Ureter (tissue), 1 donor: ENCODE measurements around the gene DCUN1D5. TPM values are rescaled to one million over a fixed set of nuclear protein-coding genes. Genes with fewer than 3 reads are reported as not detected.
"Not testable (repeated sequence)": the region's sequence is repeated elsewhere in the genome, so short reads cannot be mapped to it uniquely, and the experiment has no call there.

Experiments
- DNase-seq: peaks from one replicate; pipeline ENCODE4 v3.0.0-alpha.2; 2020; ENCODE audit warnings: low spot score
- total RNA-seq: library from RNA; stranded (reverse); gene quantifications from one replicate; pipeline ENCODE4 v1.2.4, GENCODE V29; 2023
- donor health status: DM: yes; HTN: yes; CAD: no.

Gene DCUN1D5
- total RNA-seq, 1 donor from 2014 or later: 21.0 TPM

DNA sequence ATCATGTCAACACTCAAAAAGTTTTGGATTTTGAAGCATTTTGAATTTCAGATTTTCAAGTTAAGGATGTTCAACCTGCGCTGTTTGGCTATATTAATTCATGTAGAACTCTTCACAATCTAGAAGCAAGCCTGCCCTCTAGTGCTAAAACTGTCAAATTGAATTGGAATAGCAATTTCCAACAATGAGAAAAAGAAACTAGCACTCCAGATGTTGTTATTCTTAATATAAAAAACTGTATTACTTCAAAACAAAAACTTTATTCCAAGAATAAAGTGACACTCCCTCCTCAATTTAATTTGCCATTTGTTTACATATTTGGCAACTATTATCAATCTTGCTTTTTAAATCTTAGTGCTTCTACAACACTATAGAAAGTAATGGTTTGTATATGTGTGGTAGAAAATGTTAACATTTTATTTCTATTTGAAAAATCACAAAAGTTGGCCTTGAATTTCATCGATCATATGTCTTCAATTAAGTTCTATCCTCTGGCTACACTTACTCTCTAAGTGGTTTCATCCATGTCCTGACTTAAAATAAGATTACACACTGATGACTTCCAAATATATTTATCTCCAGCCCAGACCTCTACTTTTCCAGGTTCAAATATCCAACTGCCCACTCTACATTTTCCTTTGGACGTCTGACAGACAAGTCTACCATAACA is 36.6 kb downstream of the DCUN1D5 start:
- no peak for DNase-seq

DNA sequence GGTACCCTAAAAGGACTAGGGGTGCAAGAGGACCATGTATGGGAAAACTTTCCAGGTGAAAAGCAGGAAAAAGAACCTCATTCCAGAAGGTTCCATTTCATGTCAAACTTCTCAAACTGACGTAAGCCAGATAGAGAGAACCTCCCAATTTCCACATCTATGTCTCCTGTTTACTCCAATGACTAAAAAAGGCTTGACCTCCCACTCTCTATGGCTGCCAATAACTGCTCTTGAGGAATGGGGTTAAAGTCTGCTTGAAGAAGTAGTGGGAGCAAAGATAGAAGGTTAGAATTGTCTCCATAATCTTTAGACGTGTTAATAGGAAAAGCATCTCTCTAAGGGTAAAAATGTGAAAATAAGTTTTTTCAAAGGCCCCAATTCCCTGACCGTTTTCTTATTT is 38.0 kb downstream of the DCUN1D5 start:
- no peak for DNase-seq

- DNase-seq: no peak
Observed at GRCh38 chr11:103051981-103052380, 40.0 kb downstream of the DCUN1D5 start.

GRCh38 chr11:103051151-103051801 is 40.7 kb downstream of the DCUN1D5 start:
- DNase-seq: no peak

DNA sequence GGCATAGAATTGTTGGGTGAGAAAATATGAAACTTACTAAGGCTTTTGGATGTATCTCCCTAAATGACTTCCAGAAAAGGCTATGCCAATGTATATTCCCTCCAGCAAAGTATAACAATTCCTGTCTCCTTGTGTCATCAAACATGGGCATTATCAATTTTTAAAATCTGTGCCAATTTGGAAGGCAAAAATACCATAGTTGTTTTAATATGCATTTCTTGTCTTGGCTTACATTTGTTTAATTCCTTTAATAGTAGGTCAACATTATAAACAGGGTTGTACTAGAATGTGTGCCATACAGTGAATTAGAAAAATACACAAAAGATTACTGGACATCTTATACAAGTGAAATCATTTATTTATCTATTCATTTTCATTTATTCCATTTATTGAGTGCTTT is 41.6 kb downstream of the DCUN1D5 start:
- no peak for DNase-seq

DNA sequence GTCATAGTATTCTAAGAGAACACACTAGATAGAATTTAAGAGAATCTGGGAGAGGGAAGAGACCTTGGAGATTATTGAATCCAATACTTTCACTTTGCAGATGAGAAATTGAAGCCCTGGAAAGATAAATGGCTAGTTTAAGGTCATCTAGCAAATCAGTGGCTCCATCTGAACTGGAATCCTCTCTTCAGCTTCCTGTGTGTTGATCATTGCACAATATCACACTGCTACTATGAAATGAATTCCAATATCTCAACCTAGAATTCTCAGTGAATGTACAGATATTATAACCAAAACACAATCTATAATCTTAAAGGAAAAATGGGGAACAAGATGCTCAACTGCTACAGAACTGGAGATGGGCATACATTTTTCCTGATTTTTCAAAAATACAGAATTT is 44.1 kb downstream of the DCUN1D5 start:
- DNase-seq: no peak

- no peak for DNase-seq
Observed at GRCh38 chr11:103043826-103044678, 47.9 kb downstream of the DCUN1D5 start.

- no peak for DNase-seq
Observed at GRCh38 chr11:103042161-103042560, 49.8 kb downstream of the DCUN1D5 start.

GRCh38 chr11:103035791-103036434 is 56.0 kb downstream of the DCUN1D5 start:
- no peak for DNase-seq

DNA sequence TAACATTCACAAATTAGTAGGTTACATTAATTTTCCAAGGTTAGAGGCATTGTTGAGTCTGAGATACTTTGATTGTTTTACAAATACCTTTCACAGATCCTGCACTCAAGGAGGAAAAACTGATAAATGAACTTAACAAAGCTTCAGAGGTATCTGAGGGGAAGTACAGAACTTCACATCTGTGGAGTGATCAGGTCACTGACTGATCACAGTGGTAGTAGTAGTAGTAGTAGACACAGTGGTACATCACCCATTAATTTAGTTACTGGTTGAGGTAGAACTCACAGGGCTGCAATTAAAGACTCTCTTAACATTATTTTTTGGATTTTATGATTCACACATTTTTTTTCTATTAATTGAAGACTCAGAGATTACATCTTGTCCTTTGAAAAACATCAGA is 56.7 kb downstream of the DCUN1D5 start:
- DNase-seq: no peak

GRCh38 chr11:103031834-103032233 is 60.1 kb downstream of the DCUN1D5 start:
- no peak for DNase-seq

DNA sequence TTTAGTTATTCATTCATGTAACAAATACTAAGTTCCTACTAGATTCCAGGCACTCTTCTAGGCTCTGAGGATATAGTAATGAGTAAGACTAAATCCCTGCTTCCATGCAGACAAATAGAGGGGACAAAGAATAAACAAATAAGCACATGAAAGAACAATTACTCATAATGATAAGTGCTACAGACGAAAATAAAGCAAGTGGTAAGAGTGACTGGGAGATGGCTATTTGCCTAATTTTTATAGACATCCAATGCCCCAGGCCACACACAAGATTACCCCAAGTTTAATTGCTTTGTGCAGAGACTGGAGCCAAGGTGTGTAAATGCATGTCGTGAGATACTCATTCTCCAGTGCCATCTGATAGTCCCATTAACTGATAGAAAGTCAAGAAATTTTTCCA is 62.6 kb downstream of the DCUN1D5 start:
- DNase-seq: no peak

DNA sequence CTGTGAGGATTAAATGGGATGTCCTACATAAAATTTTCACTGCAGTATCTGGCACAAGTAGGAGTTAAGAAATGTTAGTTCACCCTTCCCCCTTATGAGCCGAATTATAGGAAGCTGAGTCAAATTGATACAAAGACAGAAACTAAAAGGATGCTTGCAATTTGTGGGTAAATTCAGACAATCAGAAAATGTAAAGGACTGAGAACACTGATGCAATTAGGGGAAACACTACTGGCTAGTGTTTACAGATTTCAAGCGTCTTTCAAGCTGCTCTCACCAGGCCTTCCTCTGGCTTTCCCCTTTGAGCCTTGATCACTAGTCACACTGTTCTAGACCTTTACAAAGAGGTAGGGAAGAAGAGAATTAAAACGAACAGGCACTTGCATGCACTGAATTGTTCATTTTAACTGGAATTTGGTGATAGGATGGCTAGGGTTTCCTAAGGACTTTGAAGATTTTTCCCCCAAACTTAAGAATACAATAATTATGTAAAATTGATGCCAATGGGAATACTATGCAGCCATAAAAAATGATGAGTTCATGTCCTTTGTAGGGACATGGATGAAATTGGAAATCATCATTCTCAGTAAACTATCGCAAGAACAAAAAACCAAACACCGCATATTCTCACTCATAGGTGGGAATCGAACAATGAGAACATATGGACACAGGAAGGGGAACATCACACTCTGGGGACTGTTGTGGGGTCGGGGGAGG is 63.5 kb downstream of the DCUN1D5 start:
- DNase-seq: not testable (repeated sequence)

DNA sequence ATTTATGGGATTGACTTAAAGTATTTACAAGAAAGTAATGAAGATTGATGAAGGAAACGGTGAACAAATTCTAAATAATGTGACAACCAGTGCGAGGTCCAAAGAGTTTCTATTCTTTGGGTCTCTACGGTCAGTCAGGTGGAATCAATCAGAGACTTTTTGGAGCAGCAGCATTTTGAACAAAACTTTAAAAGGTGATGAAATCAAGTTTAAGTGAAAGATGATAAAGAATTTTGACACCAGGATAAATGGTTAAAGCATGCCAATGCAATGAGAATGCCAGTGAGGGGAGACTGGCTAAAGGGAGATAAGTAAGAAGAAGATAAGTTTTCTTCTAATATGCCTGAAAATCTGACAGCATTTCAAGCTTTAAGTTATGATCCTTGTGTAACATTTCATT is 67.9 kb downstream of the DCUN1D5 start:
- DNase-seq: no peak

- DNase-seq: no peak
Observed at GRCh38 chr11:103016031-103016430, 75.9 kb downstream of the DCUN1D5 start.

DNA sequence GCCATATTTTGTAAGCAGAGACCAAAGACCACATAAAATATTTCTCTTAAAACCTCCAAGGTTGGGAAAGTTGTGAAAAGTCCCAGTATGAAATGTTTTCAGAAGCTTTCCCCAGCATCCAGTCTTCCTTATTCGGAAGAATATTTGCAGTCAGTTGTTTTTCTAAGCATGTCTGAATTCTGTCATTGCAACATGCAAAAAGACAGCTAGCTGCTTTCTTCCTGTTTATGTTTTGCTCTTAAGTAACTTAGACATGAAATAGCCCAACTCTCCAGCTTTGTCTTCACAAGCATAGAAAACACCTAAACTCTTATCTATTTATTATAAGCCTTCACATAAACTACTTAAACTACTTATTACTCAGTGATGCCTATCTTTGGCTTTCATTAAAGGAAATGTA is 78.5 kb downstream of the DCUN1D5 start:
- DNase-seq: no peak

Other genes with a start within 250 kb of the DCUN1D5 start
- not detected for gene MMP3, start 248.6 kb downstream of the DCUN1D5 start, total RNA-seq
- not detected for gene MMP12, start 217.2 kb downstream of the DCUN1D5 start, total RNA-seq
- gene MMP13, start 136.4 kb downstream of the DCUN1D5 start, total RNA-seq: not detected
- 26.2 TPM for gene DYNC2H1, start 17.3 kb upstream of the DCUN1D5 start, total RNA-seq